GM12891 (cell line): ENCODE results near the gene CNPY1.

Source experiments
- DNase-seq: peaks from one replicate; pipeline ENCODE4 v3.0.0; 2011; ENCODE audit warnings: low spot score; ENCODE audit not compliant: insufficient read length
- FAIRE-seq: peaks from 2 replicates; lab custom pipeline; 2011; peaks lifted over from hg19 to GRCh38; lab: Jason Lieb, UNC
- PAX5 ChIP-seq: IDR thresholded peaks from 2 replicates; pipeline ENCODE4 v1.6.1; 2011; ENCODE audit warnings: low read length, moderate library complexity, mild to moderate bottlenecking; ENCODE audit not compliant: insufficient read depth, severe bottlenecking
- POLR2A ChIP-seq: IDR thresholded peaks from 2 replicates; pipeline ENCODE4 v1.6.1; 2011; ENCODE audit warnings: low read depth, low read length, control low read depth
- POLR2AphosphoS5 ChIP-seq: IDR thresholded peaks from 2 replicates; pipeline ENCODE4 v1.6.1; 2011; ENCODE audit warnings: low read depth, low read length, control low read depth
- POU2F2 ChIP-seq: IDR thresholded peaks from 2 replicates; pipeline ENCODE4 v1.6.1; 2011; ENCODE audit warnings: low read depth, mild to moderate bottlenecking, control low read depth, low read length, moderate library complexity
- SPI1 ChIP-seq: IDR thresholded peaks from 2 replicates; pipeline ENCODE4 v1.6.1; 2011; ENCODE audit warnings: low read depth, low read length, control low read depth
- TAF1 ChIP-seq: IDR thresholded peaks from 2 replicates; pipeline ENCODE4 v1.6.1; 2011; ENCODE audit warnings: low read depth, low read length, control low read depth

CNPY1 gene

GRCh38 chr7:155453296-155454182 is 92.8 kb downstream of the CNPY1 start:
- no peak for TF ChIP-seq POLR2A
- no peak for TF ChIP-seq POU2F2
- no peak for TF ChIP-seq SPI1
- no peak for TF ChIP-seq PAX5
- TF ChIP-seq TAF1, result no peak
- no peak for TF ChIP-seq POLR2AphosphoS5
- DNase-seq, result no peak
- no peak for FAIRE-seq

DNA sequence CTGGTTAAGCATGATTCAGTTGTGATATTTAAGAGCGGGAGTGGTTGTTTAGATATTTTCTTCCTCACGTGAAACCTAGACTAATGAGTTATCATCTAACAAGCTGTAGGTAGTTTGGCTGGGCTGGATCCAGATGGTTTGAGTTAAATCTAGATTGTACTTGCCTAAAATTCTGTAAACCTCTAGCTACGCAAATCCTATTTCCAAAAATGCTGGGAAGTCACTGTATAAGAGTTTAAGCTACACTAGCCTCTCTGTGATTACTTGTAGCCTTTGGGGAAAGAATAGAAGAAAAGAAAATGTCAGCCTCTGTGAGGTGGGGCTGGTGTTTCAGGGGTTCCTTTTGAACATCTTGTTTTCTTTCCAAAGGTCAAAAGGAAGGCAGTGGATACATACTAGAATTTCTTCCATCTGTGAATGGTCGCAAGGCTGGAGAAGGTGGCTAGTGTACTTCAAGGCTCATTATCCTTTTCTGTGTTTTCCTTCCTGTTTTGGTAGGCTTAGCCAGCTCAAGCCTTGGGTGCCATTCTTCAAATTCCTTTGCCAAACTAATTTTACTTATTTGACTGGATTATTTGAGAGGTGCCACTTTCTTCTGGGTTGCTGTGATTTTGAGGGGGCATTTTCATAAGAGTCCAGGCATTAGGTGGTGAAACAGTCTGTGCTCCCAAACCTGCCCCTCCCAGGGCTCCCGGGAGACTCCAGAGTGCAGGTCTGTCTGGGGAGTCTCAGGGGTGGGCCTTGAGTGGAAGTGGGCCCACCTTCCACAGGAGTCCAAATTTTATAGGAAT is 93.7 kb downstream of the CNPY1 start:
- no peak for FAIRE-seq
- DNase-seq, result no peak
- TF ChIP-seq PAX5 (no peak), SPI1 (no peak), TAF1 (no peak)

DNA sequence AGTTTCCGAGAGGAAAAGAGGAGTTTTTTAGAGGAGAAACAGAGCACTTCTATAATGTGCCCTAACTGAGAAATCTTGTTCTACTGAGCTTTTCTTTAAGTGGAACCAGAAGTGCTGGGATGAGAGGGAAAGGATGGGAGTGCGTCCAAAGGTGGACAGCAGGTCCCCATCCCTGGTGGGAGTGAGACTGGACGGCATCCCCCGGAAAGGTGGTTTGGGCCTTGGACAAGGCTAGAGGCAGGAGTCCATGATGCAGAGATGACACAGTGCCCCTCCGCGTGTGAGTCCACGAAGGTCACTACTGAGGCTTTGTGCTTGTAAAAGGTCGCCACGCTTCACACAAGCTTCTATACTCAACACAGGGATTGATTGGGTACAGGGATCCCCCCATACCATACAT is 94.5 kb downstream of the CNPY1 start:
- DNase-seq, result no peak
- TF ChIP-seq PAX5 (no peak), TAF1 (no peak), SPI1 (no peak), POLR2A (no peak), POLR2AphosphoS5 (no peak), POU2F2 (no peak)
- no peak for FAIRE-seq
